Adrenal gland (tissue), 5 donors: ENCODE data around the gene CARD19.

Experiments used
- POLR2A ChIP-seq, 2 donors: fragments of 450-650 bp; IDR thresholded peaks; one replicate each; pipeline ENCODE4 v1.6.1; 2017; ENCODE audit warnings: antibody characterized with exemption in 2 of 2, mild to moderate bottlenecking in 2 of 2, moderate library complexity in 1 of 2
- TF ChIP-seq, protein P1 (sequence below), 6 experiments: fragments of 450-650 bp in 4 of 6; fragments of 200-600 bp in 2 of 6; sonication (generic) in 1 of 6; IDR thresholded peaks; 1 replicate in 5 of 6; 2 replicates in 1 of 6; pipeline versions ENCODE4 v1.5.1 to v1.8.0; 2016 to 2021; ENCODE audit warnings: antibody characterized with exemption in 6 of 6, mild to moderate bottlenecking in 2 of 6, moderate library complexity in 1 of 6
- donor health status: DM: no; HTN: no; CAD: no.

- TF ChIP-seq, protein P1, sequence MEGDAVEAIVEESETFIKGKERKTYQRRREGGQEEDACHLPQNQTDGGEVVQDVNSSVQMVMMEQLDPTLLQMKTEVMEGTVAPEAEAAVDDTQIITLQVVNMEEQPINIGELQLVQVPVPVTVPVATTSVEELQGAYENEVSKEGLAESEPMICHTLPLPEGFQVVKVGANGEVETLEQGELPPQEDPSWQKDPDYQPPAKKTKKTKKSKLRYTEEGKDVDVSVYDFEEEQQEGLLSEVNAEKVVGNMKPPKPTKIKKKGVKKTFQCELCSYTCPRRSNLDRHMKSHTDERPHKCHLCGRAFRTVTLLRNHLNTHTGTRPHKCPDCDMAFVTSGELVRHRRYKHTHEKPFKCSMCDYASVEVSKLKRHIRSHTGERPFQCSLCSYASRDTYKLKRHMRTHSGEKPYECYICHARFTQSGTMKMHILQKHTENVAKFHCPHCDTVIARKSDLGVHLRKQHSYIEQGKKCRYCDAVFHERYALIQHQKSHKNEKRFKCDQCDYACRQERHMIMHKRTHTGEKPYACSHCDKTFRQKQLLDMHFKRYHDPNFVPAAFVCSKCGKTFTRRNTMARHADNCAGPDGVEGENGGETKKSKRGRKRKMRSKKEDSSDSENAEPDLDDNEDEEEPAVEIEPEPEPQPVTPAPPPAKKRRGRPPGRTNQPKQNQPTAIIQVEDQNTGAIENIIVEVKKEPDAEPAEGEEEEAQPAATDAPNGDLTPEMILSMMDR (IDR thresholded peaks at IDR 0.05): no peak
- TF ChIP-seq POLR2A (IDR thresholded peaks at IDR 0.05): no peak
Measured at GRCh38 chr9:93149361-93149760, 53.3 kb downstream of the CARD19 start.
